HepG2 (cell line): ENCODE results near the gene DNM1L. TPM values are rescaled to one million over a fixed set of nuclear protein-coding genes. Genes with fewer than 3 reads are reported as not detected.
A peak's percentile ranks its signal among the peaks of the same experiment; 100 is the strongest.

Experiments used
- ARID2 ChIP-seq: sonication (generic); formaldehyde crosslinking; IDR thresholded peaks from 2 replicates; pipeline ENCODE4 v1.8.1; 2022; ENCODE audit warnings: mild to moderate bottlenecking, missing genetic modification reagents, borderline replicate concordance
- ASH2L ChIP-seq: fragments of 300-600, 200-600 bp; sonication (generic); IDR thresholded peaks from 2 replicates; pipeline ENCODE4 v1.7.0; 2017; ENCODE audit warnings: low read depth, mild to moderate bottlenecking, moderate library complexity, mixed read lengths, low read length; ENCODE audit not compliant: insufficient read length
- BCL6 ChIP-seq: IDR thresholded peaks from 2 replicates; pipeline ENCODE4 v1.6.1; 2016; ENCODE audit warnings: missing genetic modification reagents, missing compliant biosample characterization
- ERF ChIP-seq: IDR thresholded peaks from 2 replicates; pipeline ENCODE4 v1.6.1; 2018; ENCODE audit warnings: missing biosample characterization, missing genetic modification reagents
- ETV6 ChIP-seq: sonication (generic); formaldehyde crosslinking; conservative IDR thresholded peaks from 2 replicates; pipeline ENCODE4 v1.4.0; 2020; ENCODE audit warnings: missing genetic modification reagents
- FOXO1 ChIP-seq: sonication (generic); formaldehyde crosslinking; IDR thresholded peaks from 2 replicates; pipeline ENCODE4 v1.4.0; 2020; ENCODE audit warnings: missing genetic modification reagents
- HIVEP1 ChIP-seq: sonication (generic); formaldehyde crosslinking; IDR thresholded peaks from 2 replicates; pipeline ENCODE4 v1.4.0; 2020; ENCODE audit warnings: mild to moderate bottlenecking, missing genetic modification reagents
- HNF4A ChIP-seq: sonication (generic); formaldehyde crosslinking; IDR thresholded peaks from 2 replicates; pipeline ENCODE4 v1.4.0; 2020; ENCODE audit warnings: missing genetic modification reagents
- KDM4B ChIP-seq: sonication (generic); formaldehyde crosslinking; IDR thresholded peaks from 2 replicates; pipeline ENCODE4 v1.4.0; 2020; ENCODE audit warnings: missing genetic modification reagents
- MTF2 ChIP-seq: sonication (generic); formaldehyde crosslinking; IDR thresholded peaks from 2 replicates; pipeline ENCODE4 v1.5.0; 2020; ENCODE audit warnings: missing genetic modification reagents, borderline replicate concordance
- MXI1 ChIP-seq: IDR thresholded peaks from 3 replicates; pipeline ENCODE4 v1.6.1; 2012; ENCODE audit warnings: low read depth, low read length, inconsistent platforms, borderline replicate concordance
- NFYC ChIP-seq: IDR thresholded peaks from 2 replicates; pipeline ENCODE4 v1.6.1; 2016; ENCODE audit warnings: missing genetic modification reagents, missing compliant biosample characterization
- NR2C2 ChIP-seq: sonication (generic); formaldehyde crosslinking; IDR thresholded peaks from 2 replicates; pipeline ENCODE4 v1.4.0; 2020; ENCODE audit warnings: missing genetic modification reagents, mild to moderate bottlenecking, moderate library complexity, borderline replicate concordance
- RELA ChIP-seq: sonication (generic); formaldehyde crosslinking; IDR thresholded peaks from 2 replicates; pipeline ENCODE4 v1.4.0; 2020; ENCODE audit warnings: missing genetic modification reagents
- REXO4 ChIP-seq: sonication (generic); formaldehyde crosslinking; IDR thresholded peaks from 2 replicates; pipeline ENCODE4 v1.8.0; 2022; ENCODE audit warnings: missing genetic modification reagents, mild to moderate bottlenecking, borderline replicate concordance
- RFXANK ChIP-seq: IDR thresholded peaks from 2 replicates; pipeline ENCODE4 v1.6.1; 2016
- SAFB2 ChIP-seq: sonication (generic); formaldehyde crosslinking; IDR thresholded peaks from 2 replicates; pipeline ENCODE4 v1.5.1; 2020; ENCODE audit warnings: missing genetic modification reagents, low read depth, mild to moderate bottlenecking, borderline replicate concordance
- SETDB1 ChIP-seq: sonication (generic); formaldehyde crosslinking; IDR thresholded peaks from 2 replicates; pipeline ENCODE4 v1.5.1; 2020; ENCODE audit warnings: missing genetic modification reagents, mild to moderate bottlenecking, borderline replicate concordance
- TBX3 ChIP-seq: fragments of 450-650 bp; IDR thresholded peaks from 2 replicates; pipeline ENCODE4 v1.6.1; 2017; ENCODE audit warnings: antibody characterized with exemption, mild to moderate bottlenecking, inconsistent platforms, borderline replicate concordance
- ZKSCAN5 ChIP-seq: sonication (generic); formaldehyde crosslinking; IDR thresholded peaks from 2 replicates; pipeline ENCODE4 v1.5.1; 2020; ENCODE audit warnings: mild to moderate bottlenecking, missing genetic modification reagents
- ZNF230 ChIP-seq: sonication (generic); formaldehyde crosslinking; IDR thresholded peaks from 2 replicates; pipeline ENCODE4 v1.4.0; 2020; ENCODE audit warnings: mild to moderate bottlenecking, missing genetic modification reagents
- ZNF329 ChIP-seq: sonication (generic); formaldehyde crosslinking; IDR thresholded peaks from 2 replicates; pipeline ENCODE4 v1.9.0; 2021; ENCODE audit warnings: low read depth, mild to moderate bottlenecking, missing genetic modification reagents
- ZNF577 ChIP-seq: sonication (generic); formaldehyde crosslinking; IDR thresholded peaks from 2 replicates; pipeline ENCODE4 v1.4.0; 2020; ENCODE audit warnings: mild to moderate bottlenecking, low read depth, missing genetic modification reagents, borderline replicate concordance
- ZSCAN22 ChIP-seq: sonication (generic); formaldehyde crosslinking; IDR thresholded peaks from 2 replicates; pipeline ENCODE4 v1.4.0; 2020; ENCODE audit warnings: mild to moderate bottlenecking, missing genetic modification reagents
- polyA plus RNA-seq, 8 experiments: library from polyadenylated mRNA; depleted of rRNA in 3 of 8; stranded (reverse) in 7 of 8; unstranded in 1 of 8; fragments of >200 nt; fragmentation: Illumina TruSeq in 4 of 8; extraction: Trizol in 4 of 8; gene quantifications; 2 replicates each; pipeline versions ENCODE4 v1.2.1 to v1.2.3, GENCODE V29; 2011 to 2016; ENCODE audit warnings: low read depth in 4 of 8, missing spikeins in 1 of 8, mixed read lengths in 1 of 8; ENCODE audit not compliant: insufficient read depth in 1 of 8
- total RNA-seq, 5 experiments: library from RNA; depleted of rRNA; stranded (reverse); fragments of >200 nt; fragmentation: Illumina TruSeq; extraction: Trizol; gene quantifications; 2 replicates each; pipeline ENCODE4 v1.2.3, GENCODE V29; 2016; ENCODE audit warnings: low read depth in 1 of 5
- TF ChIP-seq, protein P1 (sequence below): IDR thresholded peaks from 2 replicates; pipeline ENCODE4 v1.6.1; 2016; ENCODE audit warnings: missing compliant biosample characterization, missing genetic modification reagents, borderline replicate concordance
- TF ChIP-seq, protein P2 (sequence below): sonication (generic); formaldehyde crosslinking; IDR thresholded peaks from 2 replicates; pipeline ENCODE4 v1.4.0; 2020; ENCODE audit warnings: missing genetic modification reagents
- TF ChIP-seq, protein P3 (sequence below): IDR thresholded peaks from 2 replicates; pipeline ENCODE4 v1.6.1; 2018; ENCODE audit warnings: missing genetic modification reagents, mild to moderate bottlenecking, missing compliant biosample characterization

Gene DNM1L
- total and polyA plus RNA-seq, 2 of the 13 experiments (the other 11 are each of a cell fraction or from before 2014, with no cell fraction given) = 35.9 to 65.8 TPM

DNA sequence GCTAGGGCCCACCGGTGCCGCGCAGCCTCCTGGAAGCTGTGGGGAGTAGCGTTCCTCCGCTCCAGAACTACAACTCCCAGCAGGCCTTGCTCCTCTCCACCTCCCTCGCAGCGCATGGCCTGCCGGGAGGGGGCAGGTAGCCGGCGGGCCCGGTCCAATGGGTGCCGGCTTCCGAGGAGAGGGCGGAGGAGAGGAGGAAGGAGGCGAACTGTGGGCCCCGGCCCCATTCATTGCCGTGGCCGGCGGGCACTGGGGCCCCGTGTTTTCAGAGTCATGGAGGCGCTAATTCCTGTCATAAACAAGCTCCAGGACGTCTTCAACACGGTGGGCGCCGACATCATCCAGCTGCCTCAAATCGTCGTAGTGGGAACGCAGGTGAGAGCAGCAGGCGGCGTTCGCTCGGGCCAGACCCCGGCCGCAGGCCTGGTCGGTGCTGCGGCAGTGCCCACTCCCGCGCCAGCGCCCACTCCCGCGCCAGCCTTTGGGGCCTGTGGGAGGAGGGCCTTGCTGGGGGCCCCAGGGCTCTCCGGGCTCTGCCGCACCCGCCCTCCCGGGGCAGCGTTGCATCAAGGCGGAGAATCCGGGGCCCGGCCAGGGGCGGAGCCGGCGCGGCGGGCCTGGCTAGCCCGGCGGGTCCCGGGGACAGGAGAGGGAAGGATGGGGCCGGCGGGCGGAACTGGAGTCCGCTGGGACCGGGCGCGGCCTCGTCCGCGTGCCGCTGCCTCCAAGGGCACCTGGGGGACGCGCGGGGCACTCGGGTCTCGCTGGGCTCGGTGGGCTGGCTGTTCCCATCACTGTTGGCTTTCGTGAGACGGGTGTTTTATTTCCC lies at the start of gene DNM1L (continued):
- TF ChIP-seq, protein P1, sequence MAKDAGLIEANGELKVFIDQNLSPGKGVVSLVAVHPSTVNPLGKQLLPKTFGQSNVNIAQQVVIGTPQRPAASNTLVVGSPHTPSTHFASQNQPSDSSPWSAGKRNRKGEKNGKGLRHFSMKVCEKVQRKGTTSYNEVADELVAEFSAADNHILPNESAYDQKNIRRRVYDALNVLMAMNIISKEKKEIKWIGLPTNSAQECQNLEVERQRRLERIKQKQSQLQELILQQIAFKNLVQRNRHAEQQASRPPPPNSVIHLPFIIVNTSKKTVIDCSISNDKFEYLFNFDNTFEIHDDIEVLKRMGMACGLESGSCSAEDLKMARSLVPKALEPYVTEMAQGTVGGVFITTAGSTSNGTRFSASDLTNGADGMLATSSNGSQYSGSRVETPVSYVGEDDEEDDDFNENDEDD (CRISPR knock-in tag) = peak; percentile 56; the same call in 1 of the 2 replicates
- TF ChIP-seq RELA (CRISPR knock-in tag) = peak; percentile 63; the same call in 1 of the 2 replicates
- 0 out of 2 replicates have a peak, but pooled peaks have one; percentile 55 for TF ChIP-seq ZNF577 (CRISPR knock-in tag)
- TF ChIP-seq ZKSCAN5 (CRISPR knock-in tag) = 0 out of 2 replicates have a peak, but pooled peaks have one; percentile 63
- no peak for TF ChIP-seq KDM4B (CRISPR knock-in tag)
- peak; percentile 68; the same call in 1 of the 2 replicates for TF ChIP-seq ZNF329 (CRISPR knock-in tag)
- TF ChIP-seq ZNF230 (CRISPR knock-in tag) = peak; percentile 75; the same call in 1 of the 2 replicates
- 0 out of 2 replicates have a peak, but pooled peaks have one; percentile 56 for TF ChIP-seq MTF2 (CRISPR knock-in tag)
- no peak for TF ChIP-seq HNF4A (CRISPR knock-in tag)
- peak; percentile 86 for TF ChIP-seq NR2C2 (CRISPR knock-in tag)
- TF ChIP-seq ETV6 (CRISPR knock-in tag) = peak; percentile 6; the same call in 1 of the 2 replicates
- no peak for TF ChIP-seq ZSCAN22 (CRISPR knock-in tag)
- TF ChIP-seq SETDB1 = no peak
- 0 out of 2 replicates have a peak, but pooled peaks have one; percentile 17 for TF ChIP-seq TBX3
- TF ChIP-seq, protein P2, sequence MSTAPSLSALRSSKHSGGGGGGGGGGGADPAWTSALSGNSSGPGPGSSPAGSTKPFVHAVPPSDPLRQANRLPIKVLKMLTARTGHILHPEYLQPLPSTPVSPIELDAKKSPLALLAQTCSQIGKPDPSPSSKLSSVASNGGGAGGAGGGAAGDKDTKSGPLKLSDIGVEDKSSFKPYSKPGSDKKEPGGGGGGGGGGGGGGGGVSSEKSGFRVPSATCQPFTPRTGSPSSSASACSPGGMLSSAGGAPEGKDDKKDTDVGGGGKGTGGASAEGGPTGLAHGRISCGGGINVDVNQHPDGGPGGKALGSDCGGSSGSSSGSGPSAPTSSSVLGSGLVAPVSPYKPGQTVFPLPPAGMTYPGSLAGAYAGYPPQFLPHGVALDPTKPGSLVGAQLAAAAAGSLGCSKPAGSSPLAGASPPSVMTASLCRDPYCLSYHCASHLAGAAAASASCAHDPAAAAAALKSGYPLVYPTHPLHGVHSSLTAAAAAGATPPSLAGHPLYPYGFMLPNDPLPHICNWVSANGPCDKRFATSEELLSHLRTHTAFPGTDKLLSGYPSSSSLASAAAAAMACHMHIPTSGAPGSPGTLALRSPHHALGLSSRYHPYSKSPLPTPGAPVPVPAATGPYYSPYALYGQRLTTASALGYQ (CRISPR knock-in tag) = 0 out of 2 replicates have a peak, but pooled peaks have one; percentile 28
- peak; percentile 83; the same call in 1 of the 2 replicates for TF ChIP-seq SAFB2 (CRISPR knock-in tag)
- peak; percentile 38; the same call in 1 of the 2 replicates for TF ChIP-seq BCL6
- peak; percentile 82; the same call in 1 of the 2 replicates for TF ChIP-seq ERF
- TF ChIP-seq ASH2L = peak; percentile 69
- TF ChIP-seq RFXANK (CRISPR knock-in tag) = no peak
- TF ChIP-seq ARID2 (CRISPR knock-in tag) = no peak
- 0 out of 2 replicates have a peak, but pooled peaks have one; percentile 43 for TF ChIP-seq HIVEP1 (CRISPR knock-in tag)
- peak; percentile 83 for TF ChIP-seq NFYC
- peak; percentile 76; the same call in 1 of the 3 replicates for TF ChIP-seq MXI1
- TF ChIP-seq, protein P3, sequence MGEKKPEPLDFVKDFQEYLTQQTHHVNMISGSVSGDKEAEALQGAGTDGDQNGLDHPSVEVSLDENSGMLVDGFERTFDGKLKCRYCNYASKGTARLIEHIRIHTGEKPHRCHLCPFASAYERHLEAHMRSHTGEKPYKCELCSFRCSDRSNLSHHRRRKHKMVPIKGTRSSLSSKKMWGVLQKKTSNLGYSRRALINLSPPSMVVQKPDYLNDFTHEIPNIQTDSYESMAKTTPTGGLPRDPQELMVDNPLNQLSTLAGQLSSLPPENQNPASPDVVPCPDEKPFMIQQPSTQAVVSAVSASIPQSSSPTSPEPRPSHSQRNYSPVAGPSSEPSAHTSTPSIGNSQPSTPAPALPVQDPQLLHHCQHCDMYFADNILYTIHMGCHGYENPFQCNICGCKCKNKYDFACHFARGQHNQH = peak; percentile 78
- peak; percentile 4; the same call in 1 of the 2 replicates for TF ChIP-seq FOXO1 (CRISPR knock-in tag)
- no peak for TF ChIP-seq REXO4 (CRISPR knock-in tag)
